GOT3 (cell line): ENCODE data around the gene NFKBIE.
A peak's percentile ranks its signal among the peaks of the same experiment; 100 is the strongest.
"Not testable (repeated sequence)": the region's sequence is repeated elsewhere in the genome, so short reads cannot be mapped to it uniquely, and the experiment has no call there.

Source experiments
- DNase-seq: peaks from one replicate; lab custom pipeline; 2025; ENCODE audit warnings: mixed read lengths; lab: John Stamatoyannopoulos, UW

Gene NFKBIE

GRCh38 chr6:44245912-44246662, 19.3 kb downstream of the NFKBIE start:
- DNase-seq, result peak; percentile 67

GRCh38 chr6:44245391-44245911, 19.9 kb downstream of the NFKBIE start:
- DNase-seq, result no peak

- DNase-seq, result no peak
Observed at GRCh38 chr6:44243345-44243744, 22.0 kb downstream of the NFKBIE start.

- no peak for DNase-seq
Observed at GRCh38 chr6:44238687-44239350, 26.5 kb downstream of the NFKBIE start.

- DNase-seq, result peak; percentile 34
Observed at GRCh38 chr6:44237813-44238433, 27.4 kb downstream of the NFKBIE start.

GRCh38 chr6:44237021-44237812, 28.1 kb downstream of the NFKBIE start:
- peak; percentile 89 for DNase-seq

GRCh38 chr6:44235891-44236516, 29.3 kb downstream of the NFKBIE start:
- DNase-seq, result no peak

- DNase-seq, result no peak
Observed at GRCh38 chr6:44235269-44235668, 30.1 kb downstream of the NFKBIE start.

- no peak for DNase-seq
Observed at GRCh38 chr6:44234101-44235025, 31.0 kb downstream of the NFKBIE start.

- no peak for DNase-seq
Observed at GRCh38 chr6:44233567-44234100, 31.7 kb downstream of the NFKBIE start.

- no peak for DNase-seq
Observed at GRCh38 chr6:44232676-44233566, 32.4 kb downstream of the NFKBIE start.

- not testable (repeated sequence) for DNase-seq
Observed at GRCh38 chr6:44231426-44231825, 33.9 kb downstream of the NFKBIE start.

- no peak for DNase-seq
Observed at GRCh38 chr6:44230034-44230675, 35.2 kb downstream of the NFKBIE start.

- no peak for DNase-seq
Observed at GRCh38 chr6:44229376-44230033, 35.8 kb downstream of the NFKBIE start.

GRCh38 chr6:44228836-44229235, 36.5 kb downstream of the NFKBIE start:
- DNase-seq, result no peak

GRCh38 chr6:44228433-44228832, 36.9 kb downstream of the NFKBIE start:
- no peak for DNase-seq

- no peak for DNase-seq
Observed at GRCh38 chr6:44228031-44228430, 37.3 kb downstream of the NFKBIE start.

GRCh38 chr6:44227148-44227793, 38.1 kb downstream of the NFKBIE start:
- no peak for DNase-seq
